GM19025 (cell line): ENCODE results near the gene BACE2.

Experiments
- ATAC-seq: cut with Tn5 transposase; IDR thresholded peaks from one replicate; pipeline ENCODE4 v1.9.1; 2021; ENCODE audit warnings: mild to moderate bottlenecking, low read depth, moderate library complexity; ENCODE audit not compliant: unreplicated experiment

Gene BACE2

GRCh38 chr21:41147096-41147978, 20.6 kb upstream of the BACE2 start:
- ATAC-seq: no peak

GRCh38 chr21:41147979-41148355, 20.0 kb upstream of the BACE2 start:
- ATAC-seq: no peak

DNA sequence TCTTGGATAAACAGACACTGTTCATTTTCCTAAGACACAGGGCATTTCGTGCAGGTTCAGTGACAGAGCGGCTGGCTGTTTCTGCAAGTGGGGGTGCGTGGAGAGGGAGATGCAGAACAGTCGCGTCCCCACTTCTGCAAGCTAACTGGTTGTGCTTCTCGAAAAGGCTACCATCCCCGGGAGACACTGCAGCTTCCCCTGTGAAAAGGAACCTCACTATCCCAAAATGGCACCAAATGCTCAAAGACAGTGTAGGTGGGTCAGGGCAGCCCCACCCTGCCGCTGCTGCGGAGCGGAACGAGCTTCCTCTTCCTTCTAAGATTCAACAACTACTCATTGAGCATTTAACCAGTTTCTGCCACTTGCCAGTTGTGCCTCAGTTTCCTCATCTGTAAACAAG, 19.2 kb upstream of the BACE2 start:
- ATAC-seq: no peak

DNA sequence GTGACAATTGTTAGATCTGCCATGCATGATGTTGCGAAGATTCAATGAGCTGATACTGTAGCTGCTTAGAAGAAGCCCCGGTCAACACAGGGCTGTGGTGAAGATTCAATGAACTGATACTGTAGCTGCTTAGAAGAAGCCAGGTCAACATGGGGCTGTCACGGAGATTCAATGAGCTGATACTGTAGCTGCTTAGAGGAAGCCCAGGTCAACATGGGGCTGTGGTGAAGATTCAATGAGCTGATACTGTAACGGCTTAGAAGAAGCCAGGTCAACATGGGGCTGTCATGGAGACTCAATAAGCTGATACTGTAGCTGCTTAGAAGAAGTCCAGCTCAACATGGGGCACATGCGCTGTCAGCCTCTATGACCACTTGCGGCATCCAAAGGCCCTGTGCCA, 18.8 kb upstream of the BACE2 start:
- ATAC-seq: no peak

- no peak for ATAC-seq
Measured at GRCh38 chr21:41152147-41152546, 15.8 kb upstream of the BACE2 start.

GRCh38 chr21:41153443-41153842, 14.5 kb upstream of the BACE2 start:
- ATAC-seq: no peak

GRCh38 chr21:41156142-41156541, 11.8 kb upstream of the BACE2 start:
- no peak for ATAC-seq

DNA sequence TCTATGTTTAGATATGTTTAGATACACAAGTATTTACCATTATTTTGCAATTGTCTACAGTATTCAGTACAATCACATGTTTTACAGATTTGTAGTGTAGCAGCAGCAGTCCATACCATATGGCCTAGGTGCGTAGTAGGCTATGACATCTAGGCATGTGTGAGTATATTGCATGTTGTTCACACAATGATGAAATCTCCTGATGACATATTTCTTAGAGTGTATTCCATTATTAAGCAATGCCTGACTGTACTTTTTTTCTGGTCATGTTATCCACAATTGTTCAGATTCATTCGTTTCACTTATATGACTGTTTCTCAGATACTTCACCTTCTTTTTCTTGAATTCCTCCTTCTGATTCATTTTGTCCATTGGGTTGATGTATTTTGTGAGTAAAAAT, 9.9 kb upstream of the BACE2 start:
- no peak for ATAC-seq

- ATAC-seq: no peak
Measured at GRCh38 chr21:41160036-41160435, 7.9 kb upstream of the BACE2 start.

DNA sequence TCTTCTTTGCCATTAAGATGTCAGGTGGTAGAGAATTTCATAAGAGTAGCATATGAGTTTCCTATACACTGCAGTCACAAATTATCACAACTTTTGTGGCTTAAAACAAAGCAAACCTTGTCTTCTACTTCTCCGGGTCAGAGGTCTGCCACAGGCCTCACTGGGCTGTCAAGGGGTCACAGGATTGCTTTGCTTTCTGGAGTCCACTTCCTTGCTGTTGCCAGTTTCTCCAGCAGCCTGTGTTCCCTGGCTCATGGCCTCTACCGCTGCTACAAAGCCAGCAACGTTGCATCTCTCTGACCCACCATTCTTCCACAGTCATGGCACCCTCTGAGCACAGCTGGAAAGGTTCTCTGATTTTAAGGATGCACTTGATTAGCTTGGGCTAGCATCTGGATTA, 6.5 kb upstream of the BACE2 start:
- ATAC-seq: no peak

- ATAC-seq: no peak
Measured at GRCh38 chr21:41162096-41162495, 5.9 kb upstream of the BACE2 start.

DNA sequence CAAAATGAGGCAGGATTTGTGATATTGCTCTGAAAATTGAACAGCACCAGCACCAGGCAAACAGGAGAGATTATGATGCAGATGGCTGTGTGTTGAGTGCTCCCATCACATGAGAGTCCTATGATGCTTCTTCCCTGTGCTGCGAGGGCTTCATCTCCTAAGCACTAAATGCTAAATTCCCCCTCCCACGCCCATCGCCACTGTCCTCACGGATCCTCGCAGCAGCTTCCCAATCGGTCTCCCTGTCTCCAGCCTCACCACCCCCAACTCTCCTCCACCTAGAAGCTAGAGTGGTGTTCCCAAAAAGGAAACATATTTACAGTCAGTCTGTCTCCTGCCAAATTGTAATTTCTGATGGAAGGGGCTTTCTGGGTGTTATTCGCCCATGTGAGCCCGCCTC, 4.9 kb upstream of the BACE2 start:
- ATAC-seq: no peak

DNA sequence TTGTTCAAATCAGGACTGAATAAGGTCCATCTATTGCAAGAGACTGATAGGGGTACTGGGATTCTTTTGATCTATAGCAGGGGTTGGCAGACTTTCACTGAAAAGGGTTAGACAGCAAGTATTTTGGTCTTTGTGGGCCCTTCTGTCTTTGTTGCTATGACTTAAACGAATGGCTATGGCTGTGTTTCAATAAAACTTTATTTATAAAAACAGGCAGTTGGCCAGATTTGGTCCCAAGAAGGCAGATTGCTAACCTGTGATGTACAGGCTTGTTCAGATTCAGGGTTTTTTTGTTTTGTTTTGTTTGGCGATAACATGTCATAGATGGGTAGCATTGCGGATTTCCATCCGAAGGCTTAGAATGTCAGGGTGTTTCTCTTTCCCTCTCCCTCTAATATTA, 3.9 kb upstream of the BACE2 start:
- ATAC-seq: no peak

DNA sequence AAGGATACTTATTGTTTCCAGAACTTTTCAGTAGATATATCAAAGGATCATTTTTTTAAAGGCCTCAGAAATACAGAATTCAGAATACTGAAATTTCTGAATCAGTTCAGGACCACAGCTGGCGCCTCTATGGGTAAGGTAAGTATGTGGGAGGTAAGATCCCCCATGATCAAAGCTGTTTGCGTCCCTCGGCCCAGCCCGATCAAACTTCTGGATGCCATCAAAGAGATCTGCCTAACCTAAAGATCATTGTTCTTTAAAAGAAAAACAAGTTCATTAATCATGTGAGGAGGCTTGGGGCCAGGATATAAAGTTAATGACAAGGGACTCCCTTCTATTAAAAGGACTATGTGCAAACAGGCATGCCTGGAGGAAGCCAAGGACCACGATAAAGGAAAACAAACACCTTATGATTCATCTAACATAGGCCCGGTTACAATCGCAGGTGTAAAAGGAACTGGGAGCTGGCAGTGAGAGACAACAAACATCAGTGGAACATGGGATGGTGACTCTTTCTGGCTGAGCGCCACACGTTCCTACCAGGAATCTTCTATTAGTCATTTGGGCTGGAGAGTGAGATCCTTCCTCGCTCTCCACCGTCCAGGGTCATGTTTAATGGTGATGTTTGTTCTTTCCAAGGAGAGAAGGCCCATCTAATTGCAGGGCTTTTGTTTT, 2.8 kb upstream of the BACE2 start:
- no peak for ATAC-seq

DNA sequence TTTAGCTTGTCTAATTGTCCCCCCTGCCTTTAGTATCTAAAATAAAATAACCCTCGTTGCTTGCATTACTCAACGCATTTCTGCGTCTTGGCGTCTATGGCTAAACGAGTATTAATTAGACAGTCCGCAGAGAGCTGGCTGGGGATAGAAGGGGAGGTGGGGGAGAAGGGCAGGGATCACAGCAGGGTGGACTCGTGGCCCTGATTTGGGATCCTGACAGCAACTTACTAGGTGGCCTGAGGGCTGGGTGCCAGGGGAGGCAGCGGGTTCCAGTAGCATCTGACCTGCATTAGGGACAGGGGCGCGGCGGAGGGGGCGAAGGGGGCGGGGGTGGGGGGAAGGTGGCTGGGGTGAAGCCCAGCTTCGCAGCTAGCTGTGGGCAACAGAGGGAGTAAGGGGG, 1.1 kb upstream of the BACE2 start:
- ATAC-seq: no peak

GRCh38 chr21:41168391-41169257, 664 bp downstream of the BACE2 start:
- no peak for ATAC-seq

- ATAC-seq: no peak
Measured at GRCh38 chr21:41169258-41169576, 1.3 kb downstream of the BACE2 start.

DNA sequence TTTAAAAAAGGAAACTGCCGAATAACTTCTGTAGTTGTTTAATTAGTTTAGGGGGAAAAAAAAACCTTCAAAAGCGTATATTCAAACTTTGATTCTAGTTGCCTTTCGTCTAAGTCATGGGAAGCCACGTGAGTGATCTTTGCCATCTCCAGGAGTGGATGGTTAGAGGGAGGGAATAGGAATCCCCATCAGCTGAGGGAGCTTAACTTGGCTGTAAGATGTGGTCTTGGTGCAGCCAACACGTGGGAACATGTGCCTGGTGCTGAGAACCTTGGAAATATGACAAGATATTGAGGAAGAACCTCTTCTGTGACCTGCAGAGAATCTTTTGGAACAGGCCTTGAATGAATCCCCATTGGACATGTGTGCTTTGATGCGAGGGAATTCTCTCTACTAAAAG, 1.7 kb downstream of the BACE2 start:
- ATAC-seq: no peak

DNA sequence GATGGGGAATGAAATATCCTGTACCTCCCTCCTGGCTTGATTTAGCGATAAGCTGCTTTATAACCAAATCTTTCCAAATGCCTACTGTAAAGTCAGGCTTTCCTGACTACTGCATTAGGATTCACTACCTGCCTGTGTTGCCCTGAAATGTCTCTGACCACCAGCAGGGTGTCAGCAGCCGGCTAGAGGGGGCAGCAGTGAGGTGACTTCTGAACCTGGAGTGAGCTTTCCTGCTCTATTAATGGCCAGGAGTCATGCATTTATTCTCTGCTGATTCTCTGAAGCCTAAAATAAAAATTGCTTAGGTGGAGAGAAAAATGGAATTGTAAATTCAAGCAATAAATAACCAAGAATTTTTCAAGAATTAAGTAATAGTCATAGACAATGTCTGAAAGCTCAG, 2.5 kb downstream of the BACE2 start:
- no peak for ATAC-seq

DNA sequence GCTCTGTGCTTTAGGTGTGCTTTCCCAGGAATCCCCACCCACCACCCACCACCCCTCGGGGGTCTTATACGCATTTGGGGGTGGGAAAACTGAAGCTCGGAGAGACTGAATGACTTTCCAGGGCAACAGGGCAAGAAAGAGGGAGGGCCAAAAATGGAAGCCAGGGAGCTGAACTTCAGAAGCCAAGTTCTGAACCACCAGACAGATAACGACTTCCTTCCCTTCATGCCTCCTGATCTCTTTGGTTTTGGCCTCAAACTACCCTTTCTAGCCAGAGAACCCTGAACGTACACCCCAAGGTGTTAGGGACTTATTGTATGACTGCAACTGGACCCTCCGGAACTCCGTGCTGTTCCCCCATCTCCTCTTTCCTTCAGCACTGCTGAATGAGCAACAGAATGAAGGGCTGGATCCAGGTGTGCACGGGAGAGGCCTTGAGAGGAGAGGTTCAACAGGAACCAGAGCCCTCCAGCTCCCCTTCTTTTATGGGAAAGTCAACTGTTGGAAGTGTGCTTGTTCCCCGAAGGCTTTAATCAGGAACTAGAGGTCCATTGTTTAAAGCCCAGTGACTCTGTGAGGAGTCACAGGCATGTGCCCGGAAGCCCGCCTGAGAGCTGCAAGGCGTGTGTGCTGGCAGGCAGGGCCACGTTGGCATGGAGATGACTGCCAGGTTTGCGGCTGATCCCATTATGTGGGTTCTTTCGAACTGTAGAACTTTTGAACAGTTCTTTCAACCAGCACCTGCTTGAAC, 3.1 kb downstream of the BACE2 start:
- no peak for ATAC-seq

DNA sequence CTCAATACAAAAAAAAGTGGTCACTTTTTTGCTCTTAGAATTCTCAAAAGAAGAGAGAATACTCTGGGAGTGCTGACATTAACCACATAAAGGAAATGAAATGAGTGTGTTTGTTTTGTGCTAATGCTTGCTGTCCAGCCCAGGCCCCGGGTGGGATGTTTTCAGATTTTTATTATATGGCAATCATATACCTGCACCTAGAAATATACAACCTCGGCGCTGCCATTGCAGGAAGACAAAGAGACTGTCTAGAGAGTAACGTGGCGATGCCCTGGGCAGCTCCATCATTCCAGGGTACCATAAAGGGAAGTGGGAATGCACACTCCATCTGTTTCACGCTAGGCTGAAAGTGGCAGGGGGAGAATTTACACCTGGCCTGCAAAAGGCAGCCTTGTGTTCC, 7.1 kb downstream of the BACE2 start:
- ATAC-seq: no peak
